GM19025 (cell line): ENCODE data around the gene SUSD1.
"Not testable (repeated sequence)": the region's sequence is repeated elsewhere in the genome, so short reads cannot be mapped to it uniquely, and the experiment has no call there.

Experiments used
- ATAC-seq: cut with Tn5 transposase; IDR thresholded peaks from one replicate; pipeline ENCODE4 v1.9.1; 2021; ENCODE audit warnings: mild to moderate bottlenecking, low read depth, moderate library complexity; ENCODE audit not compliant: unreplicated experiment

SUSD1 gene

DNA sequence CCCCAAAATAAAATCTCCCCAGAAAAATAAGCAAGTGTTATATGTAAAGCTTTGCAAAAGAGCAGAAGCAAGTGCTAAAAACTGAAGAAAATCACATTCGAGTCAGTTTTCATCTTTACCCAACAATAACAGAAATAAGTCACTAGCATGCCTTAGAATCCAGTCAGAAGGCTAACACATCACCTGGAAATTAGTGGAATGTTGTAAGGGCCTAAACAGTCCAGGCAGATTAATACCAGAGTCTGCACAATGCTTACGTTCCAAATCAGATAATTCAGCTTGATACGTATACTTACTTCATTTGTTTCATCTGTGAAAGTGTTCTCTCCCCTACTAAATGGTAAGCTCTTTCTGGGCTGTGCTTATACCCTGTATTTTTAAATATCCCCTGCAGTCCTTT lies 42.7 kb downstream of the SUSD1 start:
- ATAC-seq = no peak

DNA sequence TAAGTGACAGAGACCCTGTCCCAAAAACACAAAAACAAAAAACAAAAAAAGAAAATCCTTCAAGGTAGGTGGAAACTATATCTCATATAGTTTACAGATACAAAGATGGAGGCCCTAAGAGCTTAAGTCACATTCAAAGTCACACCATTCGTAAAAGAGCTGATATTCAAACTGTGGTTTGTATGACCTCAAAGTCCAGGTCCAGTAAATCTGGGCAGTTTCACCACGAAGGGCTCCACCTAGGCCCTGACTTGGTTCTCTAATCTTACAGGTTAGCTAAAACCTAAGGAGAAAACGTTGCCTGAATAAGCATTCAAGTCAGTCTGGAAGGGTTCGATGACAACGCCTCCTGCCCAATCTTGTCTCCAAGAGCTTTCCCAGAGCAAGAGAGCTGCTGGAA lies 44.1 kb downstream of the SUSD1 start:
- no peak for ATAC-seq

DNA sequence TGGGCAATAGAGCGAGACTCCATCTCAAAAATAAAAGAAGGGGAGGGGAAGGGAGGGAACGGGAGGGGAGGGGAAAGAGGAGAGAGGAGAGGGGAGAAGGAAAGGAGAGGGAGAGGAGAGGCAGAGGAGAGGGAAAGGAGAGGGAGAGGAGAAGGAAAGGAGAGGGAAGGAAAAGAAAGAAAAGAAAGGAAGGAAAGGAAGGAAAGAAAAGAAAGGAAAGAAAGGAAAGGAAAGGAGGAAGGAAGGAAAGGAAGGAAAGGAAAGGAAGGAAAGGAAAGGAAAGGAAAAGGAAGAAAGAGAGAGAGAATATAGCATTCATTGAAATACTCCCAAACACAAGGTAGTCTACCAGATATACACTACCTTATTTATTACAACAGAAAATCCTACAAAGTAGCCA lies 44.8 kb downstream of the SUSD1 start:
- ATAC-seq = no peak

DNA sequence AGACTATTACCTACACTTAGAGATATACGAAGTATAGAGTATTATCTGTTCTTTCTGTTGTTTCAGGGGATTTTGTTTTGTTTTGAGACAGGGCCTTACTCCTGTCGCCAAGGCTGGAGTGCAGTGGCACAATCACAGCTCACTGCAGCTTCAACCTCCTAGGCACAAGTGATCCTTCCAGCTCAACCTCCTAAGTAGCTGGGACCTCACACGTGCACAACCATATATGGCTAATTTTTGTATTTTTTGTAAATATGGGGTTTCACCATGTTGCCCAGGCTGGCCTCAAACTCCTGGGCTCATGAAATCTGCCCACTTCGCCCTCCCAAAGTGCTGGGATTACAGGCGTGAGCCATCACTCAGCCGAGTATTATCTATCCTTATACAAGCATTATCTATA lies 45.9 kb downstream of the SUSD1 start:
- ATAC-seq = no peak

DNA sequence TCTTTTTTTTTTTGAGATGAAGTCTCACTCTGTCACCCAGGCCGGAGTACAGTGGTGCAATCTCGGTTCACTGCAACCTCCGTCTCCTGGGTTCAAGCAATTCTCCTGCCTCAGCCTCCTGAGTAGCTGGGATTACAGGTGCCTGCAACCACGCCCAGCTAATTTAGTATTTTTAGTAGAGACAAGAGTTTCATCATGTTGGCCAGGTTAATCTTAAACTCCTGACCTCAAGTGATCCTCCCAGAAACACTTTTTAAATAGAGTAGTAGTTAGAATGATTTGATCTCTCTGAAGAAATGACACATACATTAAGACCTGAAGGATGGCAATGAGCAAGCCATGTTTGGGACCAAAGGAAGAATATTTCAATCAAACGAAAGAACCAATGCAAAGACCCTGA lies 46.7 kb downstream of the SUSD1 start:
- ATAC-seq = not testable (repeated sequence)

DNA sequence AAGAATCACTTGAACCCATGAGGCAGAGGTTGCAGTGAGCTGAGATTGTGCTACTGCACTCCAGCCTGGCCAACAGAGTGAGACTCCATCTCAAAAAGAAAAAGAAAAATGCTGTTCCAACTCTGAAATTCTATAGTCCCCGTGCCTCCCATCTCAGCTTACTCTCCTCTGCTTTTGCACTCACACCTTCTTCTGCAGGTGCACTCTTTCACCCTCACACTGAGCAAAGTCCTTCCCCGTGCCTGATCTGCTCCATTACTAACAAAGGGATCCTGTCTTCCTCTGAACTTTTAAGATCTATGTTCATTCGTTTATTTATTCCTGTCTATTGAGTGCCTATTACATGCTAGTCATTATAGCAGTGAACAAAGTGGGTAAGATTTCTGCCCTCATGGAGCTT lies 47.8 kb downstream of the SUSD1 start:
- ATAC-seq = no peak

DNA sequence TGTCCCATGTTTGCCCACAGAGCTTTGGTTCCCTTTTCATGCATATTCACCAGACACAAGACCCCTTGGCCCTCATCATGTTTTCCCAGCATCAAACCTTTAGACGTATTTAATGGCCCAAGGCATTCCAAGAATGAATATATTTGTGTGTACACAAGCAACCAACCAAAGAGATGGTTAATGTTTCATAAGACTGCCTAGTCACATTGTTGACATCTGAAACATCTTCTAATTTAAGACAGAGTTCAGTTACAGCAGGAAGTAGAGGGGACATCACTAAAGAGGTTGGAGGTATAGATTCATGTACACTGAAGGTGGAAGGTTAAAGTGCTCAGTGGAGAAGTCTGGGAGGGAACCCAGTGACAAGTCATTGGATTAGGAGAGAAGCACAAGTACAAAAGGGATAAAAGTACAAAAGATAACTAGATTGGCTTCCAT lies 49.1 kb downstream of the SUSD1 start:
- no peak for ATAC-seq

DNA sequence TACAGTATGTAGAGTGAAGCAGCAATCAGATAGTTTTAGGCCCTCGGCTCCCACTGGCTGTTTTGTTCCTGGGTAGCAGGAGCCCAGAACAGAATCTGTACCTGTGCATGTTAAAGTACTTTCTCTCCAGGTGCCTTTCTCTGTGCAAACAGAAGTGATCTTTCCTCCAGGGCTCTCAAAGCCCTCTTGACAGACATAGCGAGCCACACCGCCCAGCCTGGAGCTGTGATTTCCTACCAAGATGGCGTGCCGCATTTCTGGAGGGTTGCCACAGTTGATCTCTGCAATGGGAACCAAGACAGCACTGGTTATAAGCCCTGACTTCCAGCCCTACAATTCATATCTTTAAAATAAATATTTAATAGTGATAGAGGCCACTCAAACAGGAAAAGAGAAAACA lies 50.9 kb downstream of the SUSD1 start:
- no peak for ATAC-seq

DNA sequence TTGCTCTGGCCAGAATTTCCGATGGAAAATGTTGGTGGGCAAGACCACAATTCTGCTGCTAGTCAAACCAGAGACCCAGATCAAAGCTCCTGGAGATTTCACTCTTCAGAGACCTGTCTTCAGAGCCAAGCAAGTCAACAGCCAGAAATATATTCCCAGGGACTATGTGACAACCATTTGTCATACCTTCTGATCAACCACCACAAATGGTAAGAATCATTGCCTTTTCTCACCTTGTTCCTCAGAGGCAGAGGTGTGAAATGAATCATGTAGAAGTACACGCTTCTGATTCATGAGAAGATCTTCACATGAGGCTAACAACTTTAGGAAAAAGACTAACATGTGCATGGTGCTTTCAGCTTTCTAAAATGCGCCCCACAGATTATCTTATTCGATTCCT lies 53.5 kb downstream of the SUSD1 start:
- ATAC-seq = no peak

GRCh38 chr9:112120439-112120925 lies 54.6 kb downstream of the SUSD1 start:
- no peak for ATAC-seq

DNA sequence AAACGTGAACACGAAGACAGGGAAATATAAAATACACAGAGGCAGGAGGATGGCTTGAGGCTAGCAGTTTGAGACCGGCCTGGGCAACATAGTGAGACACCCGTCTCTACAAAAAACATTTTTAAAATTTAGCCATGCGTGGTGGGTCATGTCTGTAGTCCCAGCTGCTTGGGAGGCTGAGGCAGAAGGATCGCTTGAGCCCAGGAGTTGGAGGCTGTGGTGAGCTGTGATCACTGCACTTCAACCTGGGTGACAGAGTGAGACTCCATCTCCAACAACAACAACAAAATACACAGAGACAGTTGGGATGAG lies 55.1 kb downstream of the SUSD1 start:
- no peak for ATAC-seq

- no peak for ATAC-seq
Measured at GRCh38 chr9:112119225-112120029, 55.7 kb downstream of the SUSD1 start.

DNA sequence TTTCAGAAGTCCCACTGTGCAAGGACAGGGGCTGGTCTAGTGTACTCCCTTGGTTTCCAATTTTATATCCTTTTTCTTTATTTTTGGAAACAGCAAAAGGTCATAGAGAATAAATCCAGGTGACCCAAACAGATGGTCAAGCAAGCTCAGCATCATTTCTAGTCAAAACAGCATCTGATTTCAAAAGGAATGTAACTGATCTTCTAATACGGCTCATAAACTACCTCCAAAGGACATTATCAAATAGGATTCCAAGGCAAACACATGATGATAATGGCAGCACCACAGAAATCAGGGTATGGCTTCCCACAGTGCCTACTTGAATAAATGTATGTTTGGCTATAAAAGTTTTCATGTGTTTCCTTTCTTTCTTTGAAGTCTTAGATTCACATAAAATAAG lies 57.1 kb downstream of the SUSD1 start:
- ATAC-seq = no peak

- ATAC-seq = no peak
Measured at GRCh38 chr9:112115970-112116753, 58.9 kb downstream of the SUSD1 start.

DNA sequence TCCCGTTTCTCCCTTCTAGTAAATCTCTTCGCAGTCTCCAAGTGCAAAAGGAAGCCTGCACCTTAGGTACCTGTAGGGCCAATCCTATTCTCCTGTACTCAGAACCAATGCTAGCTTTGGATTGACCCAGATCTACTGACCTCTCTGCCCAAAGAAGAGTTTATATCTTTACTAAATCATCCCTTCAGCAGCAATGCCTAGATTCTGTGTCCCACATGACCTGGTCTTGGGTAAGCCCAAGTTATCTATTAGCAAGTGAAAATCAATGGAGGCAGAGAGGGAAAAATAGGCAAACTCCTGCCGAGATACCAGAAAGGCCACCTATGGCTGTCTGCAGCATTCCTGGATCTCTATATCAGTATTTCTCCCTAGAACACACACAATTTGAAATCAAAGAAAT lies 60.0 kb downstream of the SUSD1 start:
- no peak for ATAC-seq

DNA sequence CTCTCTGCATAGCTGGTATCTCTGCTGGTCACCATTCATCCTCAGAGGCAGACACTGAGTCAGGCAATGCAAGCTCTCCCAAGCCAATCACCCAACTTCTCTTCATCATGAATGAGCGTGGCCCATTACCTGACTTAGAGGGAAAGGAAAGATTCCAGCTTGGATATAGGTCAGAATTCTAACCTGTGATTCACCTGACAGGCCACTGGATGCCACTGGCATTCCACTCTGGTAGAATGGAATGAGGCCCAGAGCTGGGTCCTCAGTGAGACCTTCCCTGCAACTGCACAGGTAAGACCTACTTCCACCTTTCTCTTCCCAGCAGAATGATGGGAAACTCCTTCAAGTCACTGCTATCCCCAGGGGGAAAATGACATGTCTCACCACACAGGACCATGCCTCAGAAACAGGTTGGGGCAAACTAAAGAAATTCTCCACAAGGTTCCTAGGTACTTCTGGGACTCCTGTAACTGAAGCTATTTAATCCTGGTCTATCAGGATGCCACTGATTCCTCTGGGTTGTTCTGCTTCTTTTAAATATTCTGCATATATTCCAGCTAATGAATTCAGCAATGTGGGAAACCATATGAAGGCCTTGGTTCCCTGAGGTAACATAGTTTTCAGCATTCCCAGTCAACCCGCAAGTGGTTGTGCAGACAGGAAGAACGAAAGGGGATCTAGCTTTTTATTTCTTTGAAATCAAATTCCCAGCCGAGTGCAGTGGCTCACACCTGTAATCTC lies 62.0 kb downstream of the SUSD1 start:
- ATAC-seq = no peak

DNA sequence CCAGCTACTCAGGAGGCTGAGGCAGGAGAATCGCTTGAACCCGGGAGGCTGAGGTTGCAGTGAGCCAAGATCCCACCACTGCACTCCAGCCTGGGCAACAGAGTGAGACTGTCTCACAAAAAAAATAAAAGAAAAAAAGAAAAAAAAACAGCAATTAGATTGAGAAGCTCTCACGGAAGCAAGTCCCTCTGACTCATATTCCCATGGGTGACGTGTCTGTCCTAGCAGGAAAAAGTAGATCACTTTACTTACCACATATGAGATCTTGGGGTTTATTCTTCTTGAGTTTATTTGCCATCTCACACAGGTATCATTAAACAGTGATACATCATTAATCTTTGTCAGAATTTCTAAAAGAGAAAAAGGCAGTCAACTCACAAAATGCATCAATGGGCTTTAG lies 62.6 kb downstream of the SUSD1 start:
- no peak for ATAC-seq

GRCh38 chr9:112111461-112111860 lies 63.6 kb downstream of the SUSD1 start:
- ATAC-seq = no peak

DNA sequence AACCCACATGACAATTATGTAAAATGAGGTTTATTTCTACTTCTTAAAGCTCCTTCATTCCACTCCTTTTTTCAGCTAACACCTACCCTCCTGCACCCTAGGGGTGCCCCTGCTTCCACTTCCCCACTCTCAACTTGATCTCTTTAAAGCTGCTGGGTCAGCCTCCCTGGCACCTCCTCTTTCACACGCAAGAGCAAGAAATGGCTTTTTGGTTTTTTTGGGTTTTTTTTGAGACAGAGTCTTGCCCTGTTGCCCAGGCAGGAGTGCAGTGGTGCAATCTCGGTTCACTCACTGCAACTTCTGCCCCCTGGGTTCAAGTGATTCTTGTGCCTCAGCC lies 64.4 kb downstream of the SUSD1 start:
- ATAC-seq = no peak

- no peak for ATAC-seq
Measured at GRCh38 chr9:112110094-112110776, 64.9 kb downstream of the SUSD1 start.

- ATAC-seq = no peak
Measured at GRCh38 chr9:112104901-112105300, 70.2 kb downstream of the SUSD1 start.
